GM19328 (cell line): ENCODE data around the gene OCA2.

Experiments
- ATAC-seq: cut with Tn5 transposase; IDR thresholded peaks from one replicate; pipeline ENCODE4 v1.9.1; 2021; ENCODE audit warnings: mild to moderate bottlenecking, moderate library complexity; ENCODE audit not compliant: unreplicated experiment

The OCA2 gene

DNA sequence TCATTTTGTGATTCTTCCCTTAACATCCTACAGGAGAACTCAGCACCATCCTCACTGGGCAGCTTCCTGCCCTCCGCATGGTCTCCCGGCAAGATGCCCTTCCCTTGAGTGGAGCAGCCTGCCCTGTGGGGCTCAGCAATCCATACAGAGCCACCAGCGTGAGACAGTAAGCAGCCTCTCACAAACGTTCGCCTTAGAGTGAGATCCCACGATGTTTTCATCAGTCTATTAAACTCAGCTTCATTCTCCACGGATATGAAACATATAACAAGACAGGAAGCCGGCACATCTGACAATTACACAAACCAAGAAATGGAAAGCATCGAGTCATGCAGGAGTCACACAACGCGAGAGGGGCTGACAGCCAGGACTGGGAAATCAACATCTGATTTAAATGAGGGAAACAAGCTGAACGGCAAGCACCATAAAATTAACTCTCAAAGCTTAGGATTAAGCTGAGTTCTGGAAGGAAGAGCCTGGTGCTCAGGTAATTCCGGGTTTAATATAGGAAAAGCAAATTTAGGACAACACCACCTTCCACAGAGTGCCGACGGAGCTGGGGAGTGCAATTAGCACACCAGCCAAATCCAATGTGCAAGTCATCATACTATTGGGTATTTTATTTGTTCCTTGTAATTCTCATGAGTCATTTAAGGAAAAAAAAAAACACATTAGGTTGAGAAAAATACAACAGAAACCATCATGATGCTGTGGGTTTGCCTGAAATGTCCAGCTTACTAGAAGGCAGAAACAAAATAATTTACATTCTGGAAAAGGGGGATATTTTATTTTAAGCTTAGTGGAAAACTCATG is 272.0 kb downstream of the OCA2 start:
- no peak for ATAC-seq

DNA sequence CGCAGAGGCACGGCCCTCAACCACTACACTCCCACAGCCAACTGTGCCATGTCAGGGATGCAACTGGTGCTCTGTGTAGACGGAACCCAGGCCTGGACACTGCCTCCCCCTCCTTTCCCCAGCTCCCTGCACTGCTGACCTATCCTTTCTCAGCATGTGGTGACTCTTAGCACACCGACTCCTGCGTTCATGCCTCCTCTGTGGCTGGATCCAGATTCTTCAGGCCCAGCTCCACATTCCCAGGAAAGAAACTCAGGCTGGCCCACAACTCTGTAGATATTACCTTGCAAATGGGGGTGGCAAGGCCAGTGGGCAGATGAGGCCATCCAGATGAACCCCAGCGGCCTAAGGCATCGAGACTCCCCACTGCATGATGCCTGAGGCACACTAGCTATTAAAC is 272.7 kb downstream of the OCA2 start:
- no peak for ATAC-seq

DNA sequence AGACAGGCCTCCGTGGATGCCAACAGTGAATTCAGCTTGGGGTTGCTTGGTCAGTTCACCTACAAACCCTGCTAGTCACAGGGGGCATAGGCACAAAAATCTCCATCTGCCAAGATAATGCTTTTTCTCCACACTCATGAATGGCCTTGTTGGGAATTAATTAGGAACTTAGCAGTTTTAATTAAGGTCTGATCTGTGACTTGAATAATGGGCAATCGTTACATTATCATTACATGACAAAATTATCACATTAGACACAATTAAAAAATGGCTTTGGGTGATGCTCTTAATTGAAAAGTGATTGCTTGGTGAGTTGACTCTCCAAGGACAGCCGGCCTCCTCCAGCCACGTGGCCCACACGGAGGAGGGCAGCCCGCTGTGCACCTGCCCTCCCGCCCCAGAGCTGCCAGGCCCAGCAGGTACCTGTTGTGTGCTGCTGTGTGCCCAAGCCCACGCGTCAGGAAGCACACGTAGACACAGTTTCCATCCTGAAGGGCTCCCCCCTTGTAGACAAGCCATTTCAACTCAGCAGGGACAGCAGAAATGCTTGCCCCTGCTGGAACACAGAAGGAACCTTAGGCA is 274.2 kb downstream of the OCA2 start:
- no peak for ATAC-seq

DNA sequence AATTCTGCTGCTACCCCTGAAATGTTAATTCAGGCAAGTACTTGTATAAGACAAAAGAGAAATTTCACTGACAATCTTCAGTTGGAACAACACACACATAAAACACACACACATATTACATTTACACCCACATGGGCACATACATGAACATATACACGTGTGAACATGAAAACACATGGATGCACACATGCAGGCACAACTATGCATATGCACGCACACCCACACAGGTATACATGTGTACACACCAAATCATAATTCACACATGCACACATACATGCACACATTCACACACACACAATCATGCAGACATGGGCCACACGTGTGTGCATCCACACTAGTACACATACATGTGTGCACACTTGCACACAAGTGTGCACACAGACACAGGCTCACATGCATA is 277.8 kb downstream of the OCA2 start:
- ATAC-seq = no peak

DNA sequence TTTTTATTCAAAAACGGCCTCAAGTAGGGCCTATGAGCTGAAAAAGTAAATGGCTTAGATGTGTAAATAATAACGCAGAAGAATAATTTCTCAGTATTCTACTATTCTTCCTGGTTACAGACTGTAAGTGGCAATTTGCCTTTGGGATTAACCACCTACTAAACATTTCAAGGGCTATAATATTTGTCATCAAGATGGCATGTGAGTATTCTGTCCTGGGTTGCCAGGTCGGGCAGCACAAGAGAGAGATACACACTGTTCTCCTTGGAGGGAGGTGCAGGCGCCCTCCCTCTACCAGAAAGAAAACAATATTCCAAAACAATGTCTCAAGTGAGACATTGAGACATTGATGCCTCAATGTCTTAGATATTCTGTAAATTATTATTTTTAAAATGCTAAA is 278.4 kb downstream of the OCA2 start:
- no peak for ATAC-seq

DNA sequence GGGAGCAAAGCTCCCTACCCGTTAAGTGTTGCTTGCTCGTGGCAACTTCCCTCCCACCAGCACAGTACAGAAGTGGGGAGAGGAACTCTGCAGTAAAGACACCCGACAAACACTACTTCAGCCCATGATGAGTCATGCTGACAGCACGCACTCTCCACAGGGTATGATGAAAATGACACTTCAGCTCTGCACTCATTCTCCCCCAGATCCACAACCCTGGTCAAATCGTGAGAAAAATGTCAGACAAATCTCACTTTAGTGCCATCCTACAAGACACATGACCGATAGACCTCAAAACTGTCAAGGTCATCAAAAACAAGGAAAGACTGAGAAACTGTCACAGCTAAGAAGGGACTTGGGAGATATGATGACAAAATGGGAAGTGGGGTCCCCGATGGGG is 278.9 kb downstream of the OCA2 start:
- ATAC-seq = no peak

DNA sequence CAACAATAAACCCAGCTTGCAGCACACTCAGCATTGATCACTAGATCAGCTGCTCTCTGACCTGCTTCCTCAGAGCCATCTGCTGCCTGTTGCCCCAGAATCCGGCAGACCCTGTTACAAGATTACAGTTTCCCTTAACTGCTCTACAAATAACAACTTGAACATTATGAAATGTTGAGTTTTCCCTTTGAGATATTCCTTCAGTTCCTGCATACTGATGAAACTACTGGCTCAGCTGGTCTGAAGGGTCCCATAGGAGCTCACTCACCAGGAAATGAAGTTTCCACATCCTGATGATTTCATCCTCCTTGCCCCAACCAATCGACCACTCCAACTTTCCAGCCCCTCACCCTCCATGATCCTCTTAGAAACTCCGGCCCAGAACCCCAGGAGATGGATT is 281.9 kb downstream of the OCA2 start:
- no peak for ATAC-seq

DNA sequence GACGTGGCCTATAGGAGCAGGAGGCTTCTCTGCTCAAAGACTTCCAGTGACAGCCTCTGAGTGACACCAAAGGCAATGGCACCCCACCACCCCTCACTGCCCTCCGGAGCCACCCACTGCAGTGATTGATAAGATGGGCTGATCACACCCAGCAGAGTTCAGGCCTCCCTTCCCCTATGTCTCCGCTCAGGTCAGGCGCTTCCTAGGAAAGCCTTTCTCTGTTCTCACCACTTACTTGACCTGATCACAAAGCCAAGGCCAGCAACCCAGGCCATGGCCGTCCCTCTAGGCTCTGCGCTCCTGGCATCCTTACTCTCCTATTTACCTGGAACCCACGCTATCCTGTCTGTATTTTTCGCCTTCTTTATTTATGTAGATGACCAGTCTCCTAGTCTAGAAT is 282.3 kb downstream of the OCA2 start:
- no peak for ATAC-seq

DNA sequence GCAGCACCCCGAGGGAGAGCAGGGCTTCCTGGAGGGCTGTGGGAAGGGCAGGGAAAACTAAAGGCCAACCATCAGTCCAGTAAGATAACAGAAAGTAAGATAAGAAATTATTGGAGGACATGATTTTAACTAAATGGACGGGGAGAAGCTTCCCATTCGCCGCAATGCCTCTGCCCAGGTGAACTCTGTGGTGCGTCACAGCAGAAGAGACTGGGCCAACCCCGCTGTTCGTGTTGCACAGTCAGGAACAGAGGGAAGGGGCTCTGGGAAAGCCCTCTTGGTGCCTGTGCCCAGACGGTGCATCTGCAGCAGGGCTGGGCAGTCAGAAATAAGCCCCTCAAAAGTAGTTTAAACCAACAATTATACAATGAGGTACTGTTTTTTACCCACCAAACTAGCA is 284.1 kb downstream of the OCA2 start:
- ATAC-seq = no peak

DNA sequence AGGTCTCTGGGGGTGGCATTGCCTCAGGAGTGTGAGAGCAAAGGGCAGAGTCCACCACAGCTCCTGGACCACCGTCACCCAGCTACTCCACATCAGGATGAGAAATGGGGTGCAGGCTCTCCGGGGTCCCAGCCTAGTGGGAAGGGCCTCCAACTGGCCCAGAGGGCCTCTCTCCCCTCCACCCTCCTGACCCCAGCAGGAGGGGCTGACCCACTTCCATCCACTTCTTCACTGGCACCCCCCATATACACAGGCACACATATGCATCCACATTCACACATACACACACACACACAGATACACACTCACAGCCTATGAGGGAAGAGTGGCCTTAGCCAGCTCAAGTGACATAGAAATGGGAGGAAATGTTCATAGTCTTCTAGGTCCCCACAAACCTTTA is 286.0 kb downstream of the OCA2 start:
- ATAC-seq = no peak

DNA sequence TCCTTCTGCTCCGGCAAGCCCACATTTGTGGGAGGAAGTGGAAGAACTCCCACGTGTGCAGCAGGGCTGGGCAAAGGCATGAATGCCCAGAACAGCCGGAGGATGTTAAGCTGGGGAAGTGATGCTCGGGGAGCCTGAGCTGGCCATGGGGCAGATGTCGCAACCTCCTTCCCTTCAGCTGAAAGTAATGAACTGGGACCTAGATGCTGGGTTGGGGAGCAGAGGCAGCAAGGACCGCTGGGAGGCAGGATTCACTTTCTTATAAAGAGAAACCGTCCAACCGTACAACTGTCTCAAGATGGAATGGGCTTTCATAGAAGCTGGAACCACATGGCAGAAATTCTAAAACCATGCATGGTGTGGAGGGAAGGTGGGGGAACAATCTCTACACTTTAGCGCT is 290.9 kb downstream of the OCA2 start:
- no peak for ATAC-seq

DNA sequence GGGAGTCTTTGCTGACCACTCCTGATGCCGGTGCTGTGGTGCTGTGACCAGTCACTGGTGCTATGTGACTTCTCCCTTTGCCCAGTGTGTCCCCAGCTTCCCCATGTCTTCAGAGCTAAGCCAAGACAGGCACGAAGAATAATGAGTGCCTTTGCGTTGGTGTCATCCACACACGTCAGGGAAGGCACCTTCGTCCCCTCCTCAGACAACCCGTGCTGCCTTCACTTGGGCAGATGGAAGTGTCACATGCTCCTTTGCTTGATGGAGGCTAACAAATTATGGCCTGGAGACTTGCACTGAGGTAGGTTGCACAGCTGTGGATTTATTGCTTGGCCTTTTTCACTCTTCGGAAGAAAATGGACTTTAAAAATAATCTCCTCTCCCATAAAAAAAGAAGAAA is 291.8 kb downstream of the OCA2 start:
- ATAC-seq = no peak

DNA sequence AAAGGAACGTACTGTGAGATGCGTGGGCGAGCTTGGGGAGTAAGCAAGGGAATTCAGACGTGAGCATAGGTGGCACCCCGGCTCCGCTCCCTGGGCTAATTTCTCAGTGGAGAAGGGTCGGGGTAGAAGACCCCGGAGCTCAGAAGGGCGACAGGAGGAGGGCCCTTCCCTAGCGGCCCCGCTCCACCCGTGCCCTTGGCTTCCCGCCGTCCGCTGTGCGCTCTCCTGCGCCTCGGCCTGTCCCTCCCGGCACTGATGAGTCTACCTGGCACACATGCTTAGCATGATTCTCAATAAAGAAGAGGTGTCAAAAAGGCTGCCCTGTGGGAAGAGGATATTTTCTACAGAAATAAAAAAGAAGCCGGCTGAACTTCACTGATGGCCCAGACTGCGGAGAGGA is 292.7 kb downstream of the OCA2 start:
- ATAC-seq = no peak

DNA sequence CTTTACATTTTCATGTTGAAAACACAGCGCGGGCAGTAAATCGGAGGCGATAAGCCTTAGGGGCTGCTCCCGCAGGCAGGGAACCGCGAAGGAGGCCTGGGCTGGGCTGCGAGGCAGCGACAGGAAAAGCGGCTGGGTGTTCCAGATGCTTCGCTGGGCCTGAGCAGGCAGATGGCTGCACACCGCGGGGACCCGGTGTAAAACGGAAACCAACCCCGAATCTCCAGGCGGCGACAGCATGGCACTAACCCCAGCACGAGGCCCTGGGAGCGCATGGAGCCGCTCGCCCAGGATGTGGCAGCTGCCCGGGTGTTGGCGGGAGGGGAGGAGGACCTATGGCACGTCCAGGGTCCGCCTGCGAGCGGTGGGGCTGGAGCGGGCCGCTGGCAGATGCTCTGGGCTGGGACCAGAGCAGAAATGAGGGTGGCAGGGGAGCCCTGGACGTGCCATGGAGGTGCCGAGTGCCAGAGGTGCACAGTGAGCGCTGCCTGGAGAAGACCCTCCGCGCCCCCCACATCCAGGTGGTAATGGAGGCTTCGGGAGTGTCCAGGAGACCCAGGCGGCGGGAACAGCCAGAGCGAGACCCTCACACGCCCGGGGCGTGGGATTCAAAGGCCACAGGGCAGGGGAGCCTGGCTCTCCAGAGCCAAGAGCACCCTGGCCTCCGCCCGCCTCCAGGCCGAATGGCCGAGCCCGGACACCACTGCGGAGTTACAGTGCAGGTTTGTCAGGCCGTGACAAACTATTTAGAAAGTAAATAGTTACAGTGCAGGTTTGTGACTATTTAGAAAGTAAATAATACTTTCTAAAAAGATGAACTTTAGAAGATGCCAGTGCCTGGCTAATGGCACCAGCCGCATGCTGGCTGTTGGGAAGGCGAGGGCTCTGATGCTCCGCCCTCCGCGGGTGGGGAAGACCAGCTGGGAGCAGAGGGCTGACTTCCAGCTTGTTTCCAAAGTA is 293.6 kb downstream of the OCA2 start:
- ATAC-seq = no peak

DNA sequence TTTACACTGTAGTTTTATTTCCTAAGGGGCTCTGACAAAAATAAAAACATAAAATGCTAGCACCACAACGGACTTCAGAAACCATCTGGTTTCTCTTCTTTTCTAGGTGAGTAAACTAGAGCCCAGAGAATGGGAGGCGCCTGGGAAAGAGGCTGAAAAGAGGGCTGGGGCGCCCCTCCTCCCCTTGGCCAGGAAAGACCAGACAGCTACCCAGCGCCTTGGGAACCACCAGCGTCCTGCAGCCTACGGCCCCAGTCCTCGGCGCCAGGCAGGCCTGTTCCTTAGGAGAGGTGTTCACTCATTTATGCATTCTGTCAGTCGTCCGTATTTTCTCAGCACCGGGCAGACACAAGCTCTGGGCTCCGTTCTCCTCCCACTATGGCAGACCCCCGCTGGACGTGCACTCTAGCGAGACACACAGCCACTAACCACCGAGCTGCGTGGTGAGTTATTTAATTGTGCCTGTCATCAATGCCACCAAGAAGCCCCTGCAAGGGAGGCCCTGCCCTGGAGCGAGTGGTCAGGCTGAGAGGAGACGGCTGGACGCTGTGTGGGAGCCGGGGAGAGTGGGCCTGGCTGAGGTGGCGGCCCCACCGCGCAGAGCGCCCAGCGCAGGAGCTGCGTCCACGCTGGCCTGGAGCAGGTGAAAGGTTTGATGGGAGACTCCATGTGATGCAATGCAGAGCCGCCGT is 294.4 kb downstream of the OCA2 start:
- ATAC-seq = no peak

DNA sequence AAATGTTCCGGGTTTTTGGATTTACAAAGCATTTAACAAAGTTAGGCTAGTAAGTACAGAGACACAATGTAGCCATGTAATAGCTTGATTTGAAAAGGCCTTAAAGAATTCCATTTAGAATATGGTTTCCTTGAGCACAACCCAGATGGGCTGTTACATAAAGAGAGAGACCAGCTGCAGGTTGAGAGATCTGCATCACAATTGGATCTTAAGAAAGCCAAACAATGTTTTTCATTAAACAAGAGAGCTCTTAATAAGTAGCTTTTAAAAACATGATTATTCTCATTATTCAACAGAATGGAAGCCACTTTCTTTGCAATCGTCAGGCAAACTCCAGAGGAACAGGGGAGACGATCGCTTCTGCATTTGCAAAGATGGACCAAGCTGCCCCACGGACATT is 300.3 kb downstream of the OCA2 start:
- no peak for ATAC-seq

DNA sequence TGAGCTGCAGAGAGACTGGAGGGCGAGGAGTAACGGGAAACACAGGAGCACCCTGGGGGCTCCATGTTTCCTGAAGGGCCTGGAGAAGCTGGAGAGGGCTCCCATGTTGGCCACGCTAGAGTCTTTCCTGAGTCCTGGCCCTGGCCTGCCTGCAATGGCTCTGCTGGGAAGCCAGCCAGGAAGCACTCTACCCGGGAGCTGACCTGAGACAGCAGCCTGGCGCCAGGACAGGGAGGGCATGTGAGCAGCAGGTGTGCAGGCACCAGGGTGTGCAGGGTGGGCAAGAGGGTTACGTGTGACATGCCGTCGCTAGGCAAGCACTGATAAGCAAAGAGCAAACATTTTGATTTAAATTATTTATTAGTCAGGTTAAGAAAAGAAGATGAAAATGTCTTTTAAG is 301.4 kb downstream of the OCA2 start:
- no peak for ATAC-seq

DNA sequence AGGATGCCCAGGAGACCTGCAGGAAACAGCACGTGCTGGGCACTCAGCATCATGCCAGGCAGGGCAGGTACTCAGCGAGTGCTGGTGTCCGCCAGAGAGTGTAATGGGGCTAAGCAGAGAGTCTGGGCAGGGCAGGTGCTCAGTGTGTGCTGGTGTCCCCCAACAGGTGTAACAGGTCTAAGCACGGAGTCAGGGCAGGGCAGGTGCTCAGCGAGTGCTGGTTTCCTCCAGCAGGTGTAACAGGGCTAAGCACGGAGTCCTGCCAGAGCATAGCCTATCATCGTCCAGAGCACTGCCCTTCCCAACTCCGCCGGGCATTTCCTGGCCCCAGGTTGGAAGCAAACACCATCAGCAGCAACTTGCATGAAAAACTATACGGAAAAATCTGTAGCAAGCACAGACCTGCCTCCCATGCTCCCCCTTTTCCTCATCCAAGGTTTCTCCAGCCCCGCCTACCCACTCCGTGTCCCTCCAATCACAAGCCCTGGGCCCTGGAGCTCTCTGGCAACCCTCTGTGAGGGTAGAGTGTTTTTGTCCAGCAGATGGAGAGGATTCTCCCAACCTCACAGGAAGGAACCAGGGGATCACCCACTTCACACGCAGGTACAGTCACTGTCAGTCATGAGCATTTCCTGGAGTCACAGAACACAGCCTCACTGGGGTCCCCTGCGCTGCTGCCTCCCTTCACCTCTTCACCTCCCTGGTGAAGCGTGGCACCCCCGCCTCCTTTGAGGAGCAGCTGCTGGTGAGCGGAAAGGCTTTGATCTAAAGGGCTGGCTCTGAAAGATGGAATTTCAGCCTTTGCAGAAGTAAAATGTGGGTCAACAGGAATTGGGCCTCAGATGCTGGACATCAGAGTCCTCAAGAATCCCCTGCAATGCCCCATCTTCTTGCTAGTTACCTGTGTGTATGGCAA is 302.5 kb downstream of the OCA2 start:
- no peak for ATAC-seq

DNA sequence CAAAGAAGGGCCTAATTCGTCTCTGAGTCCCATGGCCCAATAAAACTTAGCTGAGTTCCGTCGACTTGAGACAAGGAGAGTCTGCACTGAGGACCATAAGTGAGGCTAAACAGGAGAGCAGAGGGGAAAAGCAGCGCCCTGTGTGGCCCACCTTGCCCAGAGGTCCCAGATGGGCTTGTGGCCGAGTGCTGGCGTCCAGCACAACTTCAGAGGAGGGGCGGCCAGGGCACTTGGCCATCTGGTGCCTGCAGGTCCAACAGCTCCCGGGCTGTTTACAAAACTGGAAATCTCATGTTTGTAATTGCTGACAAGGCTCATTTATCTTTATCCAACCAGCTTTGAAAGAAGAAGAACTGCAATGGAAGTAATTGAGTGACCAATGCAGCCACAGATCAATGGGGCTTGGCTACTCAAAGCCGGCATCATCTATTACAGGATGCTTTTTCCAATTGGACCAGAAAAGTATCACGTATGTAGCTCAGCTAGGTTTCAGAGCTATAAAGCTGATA is 306.3 kb downstream of the OCA2 start:
- ATAC-seq = no peak

DNA sequence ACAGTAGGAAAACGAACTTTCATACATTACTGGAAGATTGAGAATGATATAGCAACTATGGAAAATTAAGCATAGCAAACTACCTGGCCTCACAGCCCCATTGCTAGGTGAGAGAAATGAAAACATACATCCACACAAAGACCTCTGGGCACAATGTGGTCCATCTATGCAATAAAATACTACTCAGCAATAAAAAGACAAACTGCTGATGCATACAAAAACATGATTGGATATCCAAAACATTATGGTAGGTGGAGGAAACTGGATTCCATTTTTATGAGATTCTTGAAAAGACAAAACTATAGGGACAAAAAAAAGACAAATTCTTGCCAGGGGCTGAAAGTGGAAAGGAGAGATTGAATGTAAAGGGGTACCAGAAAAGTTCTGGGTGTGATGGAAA is 308.8 kb downstream of the OCA2 start:
- ATAC-seq = no peak
